CD4-positive, alpha-beta T cell treated with Interleukin-6 for 4 hours (primary cell): ENCODE results near the gene OTOG.

ENCODE experiments used
- DNase-seq: peaks from one replicate; pipeline ENCODE4 v3.0.0-alpha.2; 2020; ENCODE audit warnings: mixed read lengths

OTOG gene

GRCh38 chr11:17547051-17547577 is at the start of gene OTOG:
OTOG (plus strand) TSS chr11:17547259; CDS start chr11:17547373, 114 bp downstream.
- DNase-seq = no peak

- DNase-seq = no peak
Observed at GRCh38 chr11:17498058-17498457, 49.0 kb upstream of the OTOG start.

- no peak for DNase-seq
Observed at GRCh38 chr11:17498475-17498874, 48.6 kb upstream of the OTOG start.

GRCh38 chr11:17500673-17501072 is 46.4 kb upstream of the OTOG start:
- DNase-seq = no peak

- no peak for DNase-seq
Observed at GRCh38 chr11:17502630-17503029, 44.4 kb upstream of the OTOG start.

GRCh38 chr11:17504330-17505107 is 42.5 kb upstream of the OTOG start:
- DNase-seq = peak; percentile 82

GRCh38 chr11:17505146-17505545 is 41.9 kb upstream of the OTOG start:
- DNase-seq = no peak

- no peak for DNase-seq
Observed at GRCh38 chr11:17506314-17506713, 40.7 kb upstream of the OTOG start.

GRCh38 chr11:17506942-17507341 is 40.1 kb upstream of the OTOG start:
- DNase-seq = no peak

GRCh38 chr11:17507773-17508172 is 39.3 kb upstream of the OTOG start:
- no peak for DNase-seq

- no peak for DNase-seq
Observed at GRCh38 chr11:17508306-17508705, 38.8 kb upstream of the OTOG start.

GRCh38 chr11:17508791-17509190 is 38.3 kb upstream of the OTOG start:
- DNase-seq = no peak

GRCh38 chr11:17510507-17511206 is 36.4 kb upstream of the OTOG start:
- no peak for DNase-seq

GRCh38 chr11:17511571-17511970 is 35.5 kb upstream of the OTOG start:
- DNase-seq = no peak

- no peak for DNase-seq
Observed at GRCh38 chr11:17512101-17512500, 35.0 kb upstream of the OTOG start.

GRCh38 chr11:17513853-17514252 is 33.2 kb upstream of the OTOG start:
- no peak for DNase-seq

GRCh38 chr11:17514476-17514875 is 32.6 kb upstream of the OTOG start:
- no peak for DNase-seq

GRCh38 chr11:17515443-17516176 is 31.4 kb upstream of the OTOG start:
- no peak for DNase-seq

- DNase-seq = no peak
Observed at GRCh38 chr11:17516551-17517150, 30.4 kb upstream of the OTOG start.

- DNase-seq = no peak
Observed at GRCh38 chr11:17517186-17517585, 29.9 kb upstream of the OTOG start.

- no peak for DNase-seq
Observed at GRCh38 chr11:17518366-17518765, 28.7 kb upstream of the OTOG start.

- no peak for DNase-seq
Observed at GRCh38 chr11:17519061-17519885, 27.8 kb upstream of the OTOG start.
